ENCODE results near the gene ALPP.

DNA sequence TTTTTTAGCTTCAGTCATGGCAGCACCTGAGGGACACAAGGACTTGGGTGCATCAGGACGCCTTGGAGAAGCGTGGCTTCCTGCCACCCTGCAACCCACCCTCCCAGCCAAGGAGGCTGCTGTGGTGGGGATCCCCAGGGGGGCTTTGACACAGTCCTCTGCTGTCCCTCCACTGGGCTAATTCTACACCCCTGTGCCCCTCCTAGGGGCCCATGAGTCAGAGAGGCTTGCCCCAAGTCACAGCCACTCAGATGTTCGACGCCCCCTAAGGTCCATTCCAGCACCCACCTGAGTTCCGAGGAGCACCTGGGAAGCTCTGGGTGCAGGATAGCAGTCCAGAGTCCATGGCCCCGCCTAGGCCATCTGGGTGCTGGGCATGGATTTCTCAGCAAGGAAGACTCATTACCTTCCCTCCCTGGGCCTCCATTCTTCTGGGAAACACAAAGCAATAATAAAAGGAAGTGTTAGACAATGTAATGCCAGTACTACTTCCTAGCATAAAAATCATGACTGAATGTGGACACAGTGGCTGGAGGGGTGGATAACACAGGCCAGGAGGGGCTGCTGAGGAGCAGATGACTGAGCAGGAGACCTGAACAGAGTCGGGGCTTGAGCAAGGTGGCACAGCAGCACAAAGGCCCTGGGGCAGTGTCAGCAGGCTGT lies 31.8 kb downstream of the ALPP start:
- TF ChIP-seq ZNF777 (tag by site-specific recombination; IDR thresholded peaks at IDR 0.05; ENCODE audit: borderline replicate concordance) (no peak), ZNF121 (tag by site-specific recombination; IDR thresholded peaks at IDR 0.05) (no peak), ZFP41 (tag by site-specific recombination; IDR thresholded peaks at IDR 0.05; ENCODE audit: borderline replicate concordance) (no peak), ZNF239 (tag by site-specific recombination; IDR thresholded peaks at IDR 0.05) (no peak), YY1 (tag by site-specific recombination; IDR thresholded peaks at IDR 0.05) (no peak), ZFP3 (tag by site-specific recombination; IDR thresholded peaks at IDR 0.05; ENCODE audit: low read depth) (no peak), ZBTB21 (tag by site-specific recombination; IDR thresholded peaks at IDR 0.05) (no peak), ZNF133 (tag by site-specific recombination; IDR thresholded peaks at IDR 0.05) (no peak), ZNF707 (tag by site-specific recombination; IDR thresholded peaks at IDR 0.05) (no peak), ZNF157 (tag by site-specific recombination; IDR thresholded peaks at IDR 0.05) (no peak)
- TF ChIP-seq, protein P1, sequence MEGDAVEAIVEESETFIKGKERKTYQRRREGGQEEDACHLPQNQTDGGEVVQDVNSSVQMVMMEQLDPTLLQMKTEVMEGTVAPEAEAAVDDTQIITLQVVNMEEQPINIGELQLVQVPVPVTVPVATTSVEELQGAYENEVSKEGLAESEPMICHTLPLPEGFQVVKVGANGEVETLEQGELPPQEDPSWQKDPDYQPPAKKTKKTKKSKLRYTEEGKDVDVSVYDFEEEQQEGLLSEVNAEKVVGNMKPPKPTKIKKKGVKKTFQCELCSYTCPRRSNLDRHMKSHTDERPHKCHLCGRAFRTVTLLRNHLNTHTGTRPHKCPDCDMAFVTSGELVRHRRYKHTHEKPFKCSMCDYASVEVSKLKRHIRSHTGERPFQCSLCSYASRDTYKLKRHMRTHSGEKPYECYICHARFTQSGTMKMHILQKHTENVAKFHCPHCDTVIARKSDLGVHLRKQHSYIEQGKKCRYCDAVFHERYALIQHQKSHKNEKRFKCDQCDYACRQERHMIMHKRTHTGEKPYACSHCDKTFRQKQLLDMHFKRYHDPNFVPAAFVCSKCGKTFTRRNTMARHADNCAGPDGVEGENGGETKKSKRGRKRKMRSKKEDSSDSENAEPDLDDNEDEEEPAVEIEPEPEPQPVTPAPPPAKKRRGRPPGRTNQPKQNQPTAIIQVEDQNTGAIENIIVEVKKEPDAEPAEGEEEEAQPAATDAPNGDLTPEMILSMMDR (tag by site-specific recombination; IDR thresholded peaks at IDR 0.05) = no peak
- TF ChIP-seq, protein P2, sequence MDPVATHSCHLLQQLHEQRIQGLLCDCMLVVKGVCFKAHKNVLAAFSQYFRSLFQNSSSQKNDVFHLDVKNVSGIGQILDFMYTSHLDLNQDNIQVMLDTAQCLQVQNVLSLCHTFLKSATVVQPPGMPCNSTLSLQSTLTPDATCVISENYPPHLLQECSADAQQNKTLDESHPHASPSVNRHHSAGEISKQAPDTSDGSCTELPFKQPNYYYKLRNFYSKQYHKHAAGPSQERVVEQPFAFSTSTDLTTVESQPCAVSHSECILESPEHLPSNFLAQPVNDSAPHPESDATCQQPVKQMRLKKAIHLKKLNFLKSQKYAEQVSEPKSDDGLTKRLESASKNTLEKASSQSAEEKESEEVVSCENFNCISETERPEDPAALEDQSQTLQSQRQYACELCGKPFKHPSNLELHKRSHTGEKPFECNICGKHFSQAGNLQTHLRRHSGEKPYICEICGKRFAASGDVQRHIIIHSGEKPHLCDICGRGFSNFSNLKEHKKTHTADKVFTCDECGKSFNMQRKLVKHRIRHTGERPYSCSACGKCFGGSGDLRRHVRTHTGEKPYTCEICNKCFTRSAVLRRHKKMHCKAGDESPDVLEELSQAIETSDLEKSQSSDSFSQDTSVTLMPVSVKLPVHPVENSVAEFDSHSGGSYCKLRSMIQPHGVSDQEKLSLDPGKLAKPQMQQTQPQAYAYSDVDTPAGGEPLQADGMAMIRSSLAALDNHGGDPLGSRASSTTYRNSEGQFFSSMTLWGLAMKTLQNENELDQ (tag by site-specific recombination; IDR thresholded peaks at IDR 0.05; ENCODE audit: low read depth) = no peak

Data from HEK293 (cell line).